ENCODE results near the gene IRAG1.

DNA sequence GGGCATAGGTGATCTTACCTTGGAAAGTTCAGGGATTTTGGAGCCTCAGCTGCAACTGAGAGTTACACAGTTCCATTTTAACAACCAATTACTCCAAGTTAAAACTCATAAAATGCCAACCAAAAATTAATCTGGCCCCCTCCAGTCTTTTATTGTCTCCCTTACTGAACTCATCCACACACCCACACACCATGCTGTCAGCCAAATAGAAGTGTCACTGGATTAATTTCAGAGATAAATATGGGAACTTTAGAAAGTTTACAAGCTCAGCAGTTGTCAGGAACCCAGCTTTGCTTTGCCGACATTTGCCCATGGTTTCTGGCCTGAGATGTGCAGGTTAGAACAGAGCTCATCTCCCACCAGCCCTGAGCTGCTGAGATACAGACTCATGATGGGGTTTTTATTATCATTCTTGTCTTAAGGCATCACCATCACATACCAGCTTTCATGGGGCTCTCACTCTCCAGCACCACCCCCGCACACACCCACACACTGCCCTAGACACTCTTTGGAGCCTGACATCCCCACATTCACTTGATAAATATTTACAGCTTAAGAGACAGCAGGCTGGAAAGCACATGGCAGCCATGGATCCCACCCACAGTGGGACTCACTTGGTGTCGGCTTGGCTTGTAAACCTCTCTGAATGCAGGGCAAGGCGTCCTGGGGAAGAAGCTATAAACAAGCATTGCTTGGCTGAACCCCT is 33.7 kb upstream of the IRAG1 start:
- TF ChIP-seq POLR2A (IDR thresholded peaks at IDR 0.05; ENCODE audit: low read length) = no peak
- TF ChIP-seq GATA1 (IDR thresholded peaks at IDR 0.05; ENCODE audit: low read depth, low read length) = no peak

All from erythroblast (primary cell).